ELF-1 (cell line): ENCODE measurements around the gene CRYGN.

ENCODE experiments used
- DNase-seq: peaks from one replicate; pipeline ENCODE4 v3.0.0-alpha.2; 2016; ENCODE audit warnings: low read depth, low spot score

Gene CRYGN

GRCh38 chr7:151459726-151460473, 20.0 kb upstream of the CRYGN start:
- peak; percentile 93 for DNase-seq

- DNase-seq = no peak
Observed at GRCh38 chr7:151457534-151457933, 17.6 kb upstream of the CRYGN start.

GRCh38 chr7:151456782-151457181, 16.8 kb upstream of the CRYGN start:
- DNase-seq = peak; percentile 83

- no peak for DNase-seq
Observed at GRCh38 chr7:151456276-151456675, 16.3 kb upstream of the CRYGN start.

GRCh38 chr7:151455690-151456089, 15.7 kb upstream of the CRYGN start:
- no peak for DNase-seq

- no peak for DNase-seq
Observed at GRCh38 chr7:151454932-151455530, 15.1 kb upstream of the CRYGN start.

- DNase-seq = peak; percentile 77
Observed at GRCh38 chr7:151454305-151454704, 14.4 kb upstream of the CRYGN start.

- peak; percentile 71 for DNase-seq
Observed at GRCh38 chr7:151453326-151453791, 13.4 kb upstream of the CRYGN start.

- no peak for DNase-seq
Observed at GRCh38 chr7:151452680-151453325, 12.9 kb upstream of the CRYGN start.

GRCh38 chr7:151451626-151452571, 12.0 kb upstream of the CRYGN start:
- peak; percentile 55 for DNase-seq

- DNase-seq = no peak
Observed at GRCh38 chr7:151451156-151451555, 11.2 kb upstream of the CRYGN start.

GRCh38 chr7:151449990-151450389, 10.0 kb upstream of the CRYGN start:
- no peak for DNase-seq

- DNase-seq = peak; percentile 81
Observed at GRCh38 chr7:151448261-151449252, 8.6 kb upstream of the CRYGN start.

GRCh38 chr7:151447901-151448260, 7.9 kb upstream of the CRYGN start:
- DNase-seq = no peak

- DNase-seq = no peak
Observed at GRCh38 chr7:151447312-151447711, 7.4 kb upstream of the CRYGN start.

- DNase-seq = no peak
Observed at GRCh38 chr7:151446412-151446811, 6.5 kb upstream of the CRYGN start.

GRCh38 chr7:151444632-151445031, 4.7 kb upstream of the CRYGN start:
- no peak for DNase-seq

GRCh38 chr7:151442776-151443496, 3.0 kb upstream of the CRYGN start:
- no peak for DNase-seq

GRCh38 chr7:151440799-151441445, 981 bp upstream of the CRYGN start:
- DNase-seq = no peak
